CD14-positive monocyte (primary cell): ENCODE results near the gene FPR3. TPM values are rescaled to one million over a fixed set of nuclear protein-coding genes. Genes with fewer than 3 reads are reported as not detected.

ENCODE experiments used
- DNase-seq, 3 donors: peaks; one replicate each; pipeline ENCODE4 v3.0.0-alpha.2; 2011 to 2022
- H2AFZ ChIP-seq: 2 replicates; pipeline ENCODE4 v1.6.0; 2012; ENCODE audit warnings: mild to moderate bottlenecking, low read depth, low read length, inconsistent platforms; ENCODE audit not compliant: insufficient read depth, poor library complexity, severe bottlenecking
- H3K27ac ChIP-seq, 2 donors: 1 replicate in 1 of 2; 2 replicates in 1 of 2; pipeline ENCODE4 v1.5.1; 2012 to 2013; ENCODE audit warnings: low read length in 2 of 2, control low read depth in 1 of 2, inconsistent platforms in 1 of 2, low read depth in 1 of 2, mild to moderate bottlenecking in 1 of 2
- H3K27me3 ChIP-seq, 2 donors: one replicate each; pipeline versions ENCODE4 v1.6.0 to v1.6.1; 2011 to 2013; ENCODE audit warnings: low read length in 2 of 2; ENCODE audit not compliant: control insufficient read depth in 2 of 2, insufficient read depth in 2 of 2
- H3K36me3 ChIP-seq, 2 donors: replicated peaks in 1 of 2; 1 replicate in 1 of 2; 2 replicates in 1 of 2; pipeline versions ENCODE4 v1.5.1 to v1.6.1; 2012 to 2013; ENCODE audit warnings: low read length in 2 of 2, control low read depth in 1 of 2, inconsistent platforms in 1 of 2, mild to moderate bottlenecking in 1 of 2; ENCODE audit not compliant: insufficient read depth in 2 of 2, control insufficient read depth in 1 of 2
- H3K4me1 ChIP-seq, 2 donors: 1 replicate in 1 of 2; 2 replicates in 1 of 2; pipeline versions ENCODE4 v1.5.1 to v1.6.1; 2012 to 2013; ENCODE audit warnings: low read length in 2 of 2, control low read depth in 1 of 2, inconsistent platforms in 1 of 2, mild to moderate bottlenecking in 1 of 2, moderate library complexity in 1 of 2; ENCODE audit not compliant: insufficient read depth in 2 of 2, control insufficient read depth in 1 of 2
- H3K4me2 ChIP-seq: replicated peaks from 2 replicates; pipeline ENCODE3; 2012; ENCODE audit warnings: low read length, moderate library complexity, mild to moderate bottlenecking; ENCODE audit not compliant: poor library complexity, severe bottlenecking; ENCODE audit errors: extremely low read depth
- H3K4me3 ChIP-seq, 3 experiments: fragments of 200-600 bp in 1 of 3; sonication (generic) in 1 of 3; replicated peaks in 1 of 3; 1 replicate in 2 of 3; 2 replicates in 1 of 3; pipeline ENCODE4 v1.5.1; 2011 to 2013; ENCODE audit warnings: low read length in 3 of 3, mild to moderate bottlenecking in 3 of 3, control low read depth in 2 of 3, low read depth in 2 of 3, inconsistent platforms in 1 of 3, moderate library complexity in 1 of 3
- H3K79me2 ChIP-seq: 2 replicates; pipeline ENCODE4 v1.6.0; 2012; ENCODE audit warnings: mild to moderate bottlenecking, control low read depth, inconsistent platforms, low read length, moderate library complexity; ENCODE audit not compliant: insufficient read depth
- H3K9ac ChIP-seq: 2 replicates; pipeline ENCODE4 v1.6.0; 2017; ENCODE audit warnings: low read length, mild to moderate bottlenecking; ENCODE audit not compliant: insufficient read depth, poor library complexity, severe bottlenecking
- H3K9me3 ChIP-seq, 2 donors: replicated peaks in 1 of 2; 1 replicate in 1 of 2; 2 replicates in 1 of 2; pipeline versions ENCODE4 v1.5.1 to v1.6.1; 2012 to 2013; ENCODE audit warnings: low read length in 2 of 2, control low read depth in 1 of 2; ENCODE audit not compliant: control insufficient read depth in 1 of 2, insufficient read depth in 1 of 2
- H4K20me1 ChIP-seq: 2 replicates; pipeline ENCODE4 v1.6.0; 2012; ENCODE audit warnings: mild to moderate bottlenecking, low read length, control low read depth, moderate library complexity; ENCODE audit not compliant: insufficient read depth
- H3K27ac Mint-ChIP-seq, 7 donors: one replicate each; pipeline ENCODE4 v1.8.0; 2020; ENCODE audit warnings: mild to moderate bottlenecking in 7 of 7, mixed read lengths in 7 of 7, moderate library complexity in 6 of 7, inconsistent platforms in 2 of 7
- H3K27me3 Mint-ChIP-seq, 3 donors: one replicate each; pipeline ENCODE4 v1.8.0; 2021 to 2022; ENCODE audit warnings: low read depth in 3 of 3, mild to moderate bottlenecking in 3 of 3, mixed read lengths in 3 of 3, moderate library complexity in 3 of 3, inconsistent platforms in 1 of 3
- H3K36me3 Mint-ChIP-seq, 2 donors: one replicate each; pipeline ENCODE4 v1.8.0; 2020; ENCODE audit warnings: mixed read lengths in 2 of 2, inconsistent platforms in 1 of 2, mild to moderate bottlenecking in 1 of 2
- H3K4me1 Mint-ChIP-seq: one replicate; pipeline ENCODE4 v1.8.0; 2020; ENCODE audit warnings: mild to moderate bottlenecking, mixed read lengths
- H3K4me3 Mint-ChIP-seq, 2 donors: one replicate each; pipeline ENCODE4 v1.8.0; 2020; ENCODE audit warnings: mild to moderate bottlenecking in 2 of 2, mixed read lengths in 2 of 2, moderate library complexity in 1 of 2
- H3K9me3 Mint-ChIP-seq, 7 donors: one replicate each; pipeline ENCODE4 v1.8.0; 2020 to 2022; ENCODE audit warnings: mixed read lengths in 7 of 7, mild to moderate bottlenecking in 6 of 7, moderate library complexity in 6 of 7, inconsistent platforms in 2 of 7
- CTCF ChIP-seq: fragments of 200-600 bp; IDR thresholded peaks from one replicate; pipeline ENCODE4 v1.8.0; 2022; ENCODE audit warnings: antibody characterized with exemption, mild to moderate bottlenecking
- WGBS: methylation state at CpG from one replicate; pipeline ENCODE4 v1.1.5; 2013; ENCODE audit warnings: missing lambda C conversion rate; ENCODE audit not compliant: insufficient coverage; 5-methylcytosine and 5-hydroxymethylcytosine counted together
- intact Hi-C, 2 donors: fragments of 100-400 bp; cut with micrococcal nuclease; formaldehyde crosslinking; loops; one replicate each; pipeline versions ENCODE4 v1.15.0 to v1.15.1; 2023
- polyA plus RNA-seq, 3 donors: library from polyadenylated mRNA; depleted of rRNA in 1 of 3; unstranded in 2 of 3; stranded (reverse) in 1 of 3; fragments of 300-500 nt in 2 of 3; fragments of >200 nt in 1 of 3; fragmentation: Illumina TruSeq in 2 of 3; gene quantifications; 1 replicate in 2 of 3; 2 replicates in 1 of 3; pipeline ENCODE4 v1.2.3, GENCODE V29; 2012 to 2021

FPR3 gene
- polyA plus RNA-seq, 3 donors: 1.4 to 3.8 (median 3.5) TPM

GRCh38 chr19:51781999-51782398 is 13.0 kb upstream of the FPR3 start:
- Histone ChIP-seq H3K27me3 (no peaks in the 10 kb centered on the region), H3K9ac (no peak overlapping the region), H3K4me2 (no peak overlapping the region), H2AFZ (no peak overlapping the region), H3K27ac (peak overlapping the region in 1 of 2 donors; percentile 66), H3K36me3 (no peaks in the 10 kb centered on the region), H3K4me3 (peak overlapping the region in 1 of 3 experiments; percentile 19), H3K9me3 (no peaks in the 10 kb centered on the region), H3K4me1 (peaks cover 89 to 93% of the 10 kb centered on the region in 2 donors), H4K20me1 (no peaks in the 10 kb centered on the region), H3K79me2 (no peaks in the 10 kb centered on the region)
- TF ChIP-seq CTCF: no peak
- H3K36me3 Mint-ChIP-seq: no peaks in the 10 kb centered on the region
- peaks cover 60% of the 10 kb centered on the region for H3K4me1 Mint-ChIP-seq
- peak overlapping the region; percentile 43 to 89 (median 84) for H3K27ac Mint-ChIP-seq
- H3K9me3 Mint-ChIP-seq: peaks cover 0 to 4% (median 2%) of the 10 kb centered on the region in 7 donors
- H3K27me3 Mint-ChIP-seq: peaks cover 0 to 3% (median 0%) of the 10 kb centered on the region in 3 donors
- peak in 2 of 3 donors; percentile 57 to 60 for DNase-seq
- intact Hi-C loops: loop anchor here in 1 of 2 donors (5.0 kb wide), 1 partner anchor 125 kb away; no protein-coding TSS in a partner anchor
- WGBS: 0% methylated on average over 2 of the region's 3 CpGs
- H3K4me3 Mint-ChIP-seq: no peak overlapping the region

GRCh38 chr19:51783372-51783771 is 11.6 kb upstream of the FPR3 start:
- Histone ChIP-seq H3K9me3 (no peaks in the 10 kb centered on the region), H4K20me1 (no peaks in the 10 kb centered on the region), H3K27ac (peak overlapping the region in 1 of 2 donors; percentile 98), H3K9ac (peak overlapping the region; percentile 61), H3K4me3 (no peak overlapping the region), H3K4me2 (no peak overlapping the region), H3K79me2 (no peaks in the 10 kb centered on the region), H2AFZ (no peak overlapping the region), H3K4me1 (peaks cover 92 to 95% of the 10 kb centered on the region in 2 donors), H3K27me3 (no peaks in the 10 kb centered on the region), H3K36me3 (no peaks in the 10 kb centered on the region)
- Mint-ChIP-seq H3K36me3 (no peaks in the 10 kb centered on the region), H3K27ac (no peak overlapping the region), H3K27me3 (peaks cover 0 to 3% (median 0%) of the 10 kb centered on the region in 3 donors), H3K9me3 (peaks cover 2 to 7% (median 4%) of the 10 kb centered on the region in 7 donors), H3K4me1 (peaks cover 57% of the 10 kb centered on the region), H3K4me3 (no peak overlapping the region)
- 0% methylated on average over 1 of the region's 3 CpGs for WGBS
- DNase-seq: peak; percentile 80 to 88 (median 86)
- peak; percentile 77 for TF ChIP-seq CTCF
- intact Hi-C loops: loop anchor here in 1 of 2 donors (5.0 kb wide), 1 partner anchor 126 kb away; no protein-coding TSS in a partner anchor
